GM23248 (cell line): Measurements from ENCODE around the gene RPL37.

Experiments used
- EZH2 ChIP-seq: fragments of 200-600 bp; sonication (generic); IDR thresholded peaks from 2 replicates; pipeline ENCODE4 v1.6.1; 2018; ENCODE audit warnings: antibody characterized with exemption, mild to moderate bottlenecking; ENCODE audit not compliant: insufficient read depth, poor library complexity, severe bottlenecking
- EZH2phosphoT487 ChIP-seq: fragments of 200-600 bp; sonication (generic); IDR thresholded peaks from 2 replicates; pipeline ENCODE4 v1.6.1; 2018; ENCODE audit warnings: antibody characterized with exemption, moderate library complexity, mild to moderate bottlenecking, low read depth; ENCODE audit not compliant: insufficient read depth

DNA sequence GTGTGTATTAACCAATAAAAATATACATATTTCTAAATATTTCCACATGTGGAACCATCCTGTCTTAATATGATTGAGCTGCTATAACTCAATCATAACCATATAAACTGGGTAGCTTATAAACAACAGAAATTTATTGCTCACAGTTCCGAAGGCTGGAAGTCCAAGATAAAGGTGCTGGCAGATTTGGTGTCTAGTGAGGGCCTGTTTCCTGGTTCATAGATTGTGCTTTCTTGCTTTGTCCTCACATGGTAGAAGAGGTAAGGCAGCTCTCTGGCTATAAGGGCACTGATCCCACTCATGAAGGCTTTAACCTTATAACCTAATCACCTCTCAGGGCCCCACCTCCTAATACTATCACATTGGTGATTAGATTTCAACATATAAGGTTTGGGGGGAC lies 22.9 kb downstream of the RPL37 start:
- TF ChIP-seq EZH2, result no peak
- no peak for TF ChIP-seq EZH2phosphoT487
